ENCODE measurements around the gene B4GALT5. TPM values are rescaled to one million over a fixed set of nuclear protein-coding genes. Genes with fewer than 3 reads are reported as not detected.
A peak's percentile ranks its signal among the peaks of the same experiment; 100 is the strongest.
"Not testable (repeated sequence)": the region's sequence is repeated elsewhere in the genome, so short reads cannot be mapped to it uniquely, and the experiment has no call there.

Gene B4GALT5
- polyA plus RNA-seq, 2 of the 4 experiments (the other 2 are of a cell fraction): 84.0 to 88.7 TPM

DNA sequence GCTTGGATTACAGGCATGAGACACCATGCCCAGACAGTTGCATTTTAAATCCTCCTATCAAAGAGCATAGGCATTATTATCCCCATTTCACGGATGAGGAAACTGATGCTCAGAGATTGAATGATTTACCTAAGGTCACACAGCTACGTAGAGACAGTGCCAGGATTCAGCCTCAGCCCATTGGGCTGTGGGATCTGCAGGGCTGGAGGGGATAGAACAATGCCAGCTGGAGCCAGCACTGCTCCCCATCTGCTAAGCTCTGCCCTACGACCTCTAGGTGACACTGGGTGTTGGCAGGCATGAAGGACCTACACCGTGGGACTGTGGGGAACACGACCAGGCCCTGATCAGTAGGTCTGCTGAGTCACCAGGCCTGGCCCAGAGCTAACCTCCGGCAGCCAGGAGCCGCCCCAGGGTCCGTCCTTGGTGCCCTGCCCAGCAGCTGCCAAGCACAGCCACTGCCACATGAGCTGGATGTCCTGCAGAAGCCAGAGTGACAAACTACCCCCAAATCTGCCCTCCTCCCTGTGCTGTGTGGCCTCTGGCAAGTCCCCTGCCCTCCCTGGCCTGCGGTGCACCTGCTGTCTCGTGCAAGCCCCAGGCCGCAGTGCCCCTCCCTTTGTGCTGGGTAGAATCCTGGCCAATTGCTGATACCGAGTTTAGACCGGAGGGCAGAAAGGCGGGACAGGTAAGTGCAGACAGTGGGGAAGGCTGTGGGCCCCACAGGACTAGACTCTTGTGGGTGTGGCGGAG lies 98.1 kb downstream of the B4GALT5 start (continued):
- TF ChIP-seq, protein P1, sequence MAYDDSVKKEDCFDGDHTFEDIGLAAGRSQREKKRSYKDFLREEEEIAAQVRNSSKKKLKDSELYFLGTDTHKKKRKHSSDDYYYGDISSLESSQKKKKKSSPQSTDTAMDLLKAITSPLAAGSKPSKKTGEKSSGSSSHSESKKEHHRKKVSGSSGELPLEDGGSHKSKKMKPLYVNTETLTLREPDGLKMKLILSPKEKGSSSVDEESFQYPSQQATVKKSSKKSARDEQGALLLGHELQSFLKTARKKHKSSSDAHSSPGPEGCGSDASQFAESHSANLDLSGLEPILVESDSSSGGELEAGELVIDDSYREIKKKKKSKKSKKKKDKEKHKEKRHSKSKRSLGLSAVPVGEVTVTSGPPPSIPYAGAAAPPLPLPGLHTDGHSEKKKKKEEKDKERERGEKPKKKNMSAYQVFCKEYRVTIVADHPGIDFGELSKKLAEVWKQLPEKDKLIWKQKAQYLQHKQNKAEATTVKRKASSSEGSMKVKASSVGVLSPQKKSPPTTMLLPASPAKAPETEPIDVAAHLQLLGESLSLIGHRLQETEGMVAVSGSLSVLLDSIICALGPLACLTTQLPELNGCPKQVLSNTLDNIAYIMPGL (CRISPR knock-in tag; IDR thresholded peaks at IDR 0.05; ENCODE audit: borderline replicate concordance): no peak
- TF ChIP-seq HEYL (CRISPR knock-in tag; IDR thresholded peaks at IDR 0.05): no peak
- TF ChIP-seq RAD21 (conservative IDR thresholded peaks at IDR 0.05 in 1 of 2, IDR thresholded peaks at IDR 0.05 in 1 of 2): peak; percentile 13 to 46; a peak in 3 of 5 replicates
- no peak for TF ChIP-seq CHD2 (IDR thresholded peaks at IDR 0.05; ENCODE audit: low read length, partially characterized antibody)
- TF ChIP-seq HDAC2 (IDR thresholded peaks at IDR 0.05): peak; percentile 80; the same call in 1 of the 2 replicates
- TF ChIP-seq SREBF2 (IDR thresholded peaks at IDR 0.05): no peak
- TF ChIP-seq JUNB (IDR thresholded peaks at IDR 0.05): no peak
- peak; percentile 18; the same call in 1 of the 2 replicates for TF ChIP-seq RCOR1 (IDR thresholded peaks at IDR 0.05; ENCODE audit: low read depth, low read length)
- TF ChIP-seq EP300 (IDR thresholded peaks at IDR 0.05): peak in 1 of 2 experiments; percentile 29; a peak in 1 of 5 replicates
- TF ChIP-seq, protein P2, sequence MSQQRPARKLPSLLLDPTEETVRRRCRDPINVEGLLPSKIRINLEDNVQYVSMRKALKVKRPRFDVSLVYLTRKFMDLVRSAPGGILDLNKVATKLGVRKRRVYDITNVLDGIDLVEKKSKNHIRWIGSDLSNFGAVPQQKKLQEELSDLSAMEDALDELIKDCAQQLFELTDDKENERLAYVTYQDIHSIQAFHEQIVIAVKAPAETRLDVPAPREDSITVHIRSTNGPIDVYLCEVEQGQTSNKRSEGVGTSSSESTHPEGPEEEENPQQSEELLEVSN (IDR thresholded peaks at IDR 0.05; ENCODE audit: borderline replicate concordance, low read depth): no peak
- no peak for TF ChIP-seq KDM5A (IDR thresholded peaks at IDR 0.05)
- no peak for TF ChIP-seq CBX2 (IDR thresholded peaks at IDR 0.05; ENCODE audit: borderline replicate concordance, low read depth)
- TF ChIP-seq, protein P3, sequence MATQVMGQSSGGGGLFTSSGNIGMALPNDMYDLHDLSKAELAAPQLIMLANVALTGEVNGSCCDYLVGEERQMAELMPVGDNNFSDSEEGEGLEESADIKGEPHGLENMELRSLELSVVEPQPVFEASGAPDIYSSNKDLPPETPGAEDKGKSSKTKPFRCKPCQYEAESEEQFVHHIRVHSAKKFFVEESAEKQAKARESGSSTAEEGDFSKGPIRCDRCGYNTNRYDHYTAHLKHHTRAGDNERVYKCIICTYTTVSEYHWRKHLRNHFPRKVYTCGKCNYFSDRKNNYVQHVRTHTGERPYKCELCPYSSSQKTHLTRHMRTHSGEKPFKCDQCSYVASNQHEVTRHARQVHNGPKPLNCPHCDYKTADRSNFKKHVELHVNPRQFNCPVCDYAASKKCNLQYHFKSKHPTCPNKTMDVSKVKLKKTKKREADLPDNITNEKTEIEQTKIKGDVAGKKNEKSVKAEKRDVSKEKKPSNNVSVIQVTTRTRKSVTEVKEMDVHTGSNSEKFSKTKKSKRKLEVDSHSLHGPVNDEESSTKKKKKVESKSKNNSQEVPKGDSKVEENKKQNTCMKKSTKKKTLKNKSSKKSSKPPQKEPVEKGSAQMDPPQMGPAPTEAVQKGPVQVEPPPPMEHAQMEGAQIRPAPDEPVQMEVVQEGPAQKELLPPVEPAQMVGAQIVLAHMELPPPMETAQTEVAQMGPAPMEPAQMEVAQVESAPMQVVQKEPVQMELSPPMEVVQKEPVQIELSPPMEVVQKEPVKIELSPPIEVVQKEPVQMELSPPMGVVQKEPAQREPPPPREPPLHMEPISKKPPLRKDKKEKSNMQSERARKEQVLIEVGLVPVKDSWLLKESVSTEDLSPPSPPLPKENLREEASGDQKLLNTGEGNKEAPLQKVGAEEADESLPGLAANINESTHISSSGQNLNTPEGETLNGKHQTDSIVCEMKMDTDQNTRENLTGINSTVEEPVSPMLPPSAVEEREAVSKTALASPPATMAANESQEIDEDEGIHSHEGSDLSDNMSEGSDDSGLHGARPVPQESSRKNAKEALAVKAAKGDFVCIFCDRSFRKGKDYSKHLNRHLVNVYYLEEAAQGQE (IDR thresholded peaks at IDR 0.05): no peak
- TF ChIP-seq HOXB13 (CRISPR knock-in tag; IDR thresholded peaks at IDR 0.05; ENCODE audit: low read depth): no peak
- TF ChIP-seq EHMT2 (IDR thresholded peaks at IDR 0.05; ENCODE audit: low read depth): no peak
- TF ChIP-seq, protein P4, sequence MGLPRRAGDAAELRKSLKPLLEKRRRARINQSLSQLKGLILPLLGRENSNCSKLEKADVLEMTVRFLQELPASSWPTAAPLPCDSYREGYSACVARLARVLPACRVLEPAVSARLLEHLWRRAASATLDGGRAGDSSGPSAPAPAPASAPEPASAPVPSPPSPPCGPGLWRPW (IDR thresholded peaks at IDR 0.05): no peak
- TF ChIP-seq, protein P5, sequence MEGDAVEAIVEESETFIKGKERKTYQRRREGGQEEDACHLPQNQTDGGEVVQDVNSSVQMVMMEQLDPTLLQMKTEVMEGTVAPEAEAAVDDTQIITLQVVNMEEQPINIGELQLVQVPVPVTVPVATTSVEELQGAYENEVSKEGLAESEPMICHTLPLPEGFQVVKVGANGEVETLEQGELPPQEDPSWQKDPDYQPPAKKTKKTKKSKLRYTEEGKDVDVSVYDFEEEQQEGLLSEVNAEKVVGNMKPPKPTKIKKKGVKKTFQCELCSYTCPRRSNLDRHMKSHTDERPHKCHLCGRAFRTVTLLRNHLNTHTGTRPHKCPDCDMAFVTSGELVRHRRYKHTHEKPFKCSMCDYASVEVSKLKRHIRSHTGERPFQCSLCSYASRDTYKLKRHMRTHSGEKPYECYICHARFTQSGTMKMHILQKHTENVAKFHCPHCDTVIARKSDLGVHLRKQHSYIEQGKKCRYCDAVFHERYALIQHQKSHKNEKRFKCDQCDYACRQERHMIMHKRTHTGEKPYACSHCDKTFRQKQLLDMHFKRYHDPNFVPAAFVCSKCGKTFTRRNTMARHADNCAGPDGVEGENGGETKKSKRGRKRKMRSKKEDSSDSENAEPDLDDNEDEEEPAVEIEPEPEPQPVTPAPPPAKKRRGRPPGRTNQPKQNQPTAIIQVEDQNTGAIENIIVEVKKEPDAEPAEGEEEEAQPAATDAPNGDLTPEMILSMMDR (IDR thresholded peaks at IDR 0.05): no peak
- no peak for TF ChIP-seq BHLHE40 (IDR thresholded peaks at IDR 0.05; ENCODE audit: low read depth, low read length)

DNA sequence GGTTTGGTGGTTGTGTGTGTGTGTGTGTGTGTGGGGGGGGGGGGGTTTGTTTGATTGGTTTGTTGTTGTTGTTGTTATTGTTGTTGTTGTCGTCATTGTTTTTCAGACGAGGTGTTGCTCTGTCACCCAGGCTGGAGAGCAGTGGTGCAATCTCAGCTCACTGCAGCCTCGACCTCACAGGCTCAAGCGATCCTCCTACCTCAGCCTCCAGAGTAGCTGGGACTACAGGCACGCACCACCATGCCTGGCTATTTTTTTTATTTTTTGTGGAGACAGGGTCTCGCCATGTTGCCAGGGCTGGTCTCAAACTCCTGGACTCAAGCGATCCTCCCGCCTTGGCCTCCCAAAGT lies 98.7 kb downstream of the B4GALT5 start:
- not testable (repeated sequence) for H3K9me3 ChIP-seq
- peak overlapping the region; percentile 88 for H3K27ac ChIP-seq
- POLR2A ChIA-PET: interaction anchor here (0.7 kb wide), 1 partner anchor 198 kb away, joined by 3 read pairs; the partner anchor contains the start of gene SLC9A8

More for the DNA sequence above, 98.7 kb downstream of the B4GALT5 start:
- not testable (repeated sequence) for FAIRE-seq; ATAC-seq; H3K4me3 ChIP-seq; DNase-seq (ENCODE audit: low read depth in 1 of 2, low spot score in 1 of 2)
- 95% methylated on average over 8 of the region's 8 CpGs for WGBS (ENCODE audit: missing lambda C conversion rate)
- CTCF ChIA-PET: interaction anchor here (0.6 to 12.7 kb wide), 9 partner anchors 10 to 282 kb away, joined by 3 to 546 read pairs (median 4); no protein-coding TSS in a partner anchor
- peak overlapping the region; percentile 72 for H3K4me2 ChIP-seq
- peaks cover 36% of the 10 kb centered on the region for H3K4me1 ChIP-seq

Data from A549 (cell line).